ENCODE results near the gene SDCCAG8.

Gene SDCCAG8

GRCh38 chr1:243407284-243408018 lies 151.6 kb downstream of the SDCCAG8 start:
- H3K27ac ChIP-seq (ENCODE audit: extremely low read depth, low read depth, low read length): no peak overlapping the region
- CTCF ChIA-PET: no interaction called here
- H3K9me3 ChIP-seq (ENCODE audit: control insufficient read depth, insufficient read depth, low read depth, low read length): no peaks in the 10 kb centered on the region
- H3K4me3 ChIP-seq (ENCODE audit: low read depth, low read length): no peak overlapping the region
- no peaks in the 10 kb centered on the region for H3K36me3 ChIP-seq (ENCODE audit: control insufficient read depth in 2 of 2, insufficient read depth in 1 of 2, low read length in 2 of 2)
- POLR2A ChIA-PET: no interaction called here
- H3K4me1 ChIP-seq (ENCODE audit: control insufficient read depth, insufficient read depth, low read length): no peaks in the 10 kb centered on the region
- TF ChIP-seq ZNF394 (tag by site-specific recombination; IDR thresholded peaks at IDR 0.05; ENCODE audit: borderline replicate concordance) (no peak), PRDM1 (tag by site-specific recombination; IDR thresholded peaks at IDR 0.05) (0 out of 2 replicates have a peak, but pooled peaks have one; percentile 55), HOXA7 (CRISPR knock-in tag; IDR thresholded peaks at IDR 0.05; ENCODE audit: borderline replicate concordance) (no peak)
- TF ChIP-seq, protein P1, sequence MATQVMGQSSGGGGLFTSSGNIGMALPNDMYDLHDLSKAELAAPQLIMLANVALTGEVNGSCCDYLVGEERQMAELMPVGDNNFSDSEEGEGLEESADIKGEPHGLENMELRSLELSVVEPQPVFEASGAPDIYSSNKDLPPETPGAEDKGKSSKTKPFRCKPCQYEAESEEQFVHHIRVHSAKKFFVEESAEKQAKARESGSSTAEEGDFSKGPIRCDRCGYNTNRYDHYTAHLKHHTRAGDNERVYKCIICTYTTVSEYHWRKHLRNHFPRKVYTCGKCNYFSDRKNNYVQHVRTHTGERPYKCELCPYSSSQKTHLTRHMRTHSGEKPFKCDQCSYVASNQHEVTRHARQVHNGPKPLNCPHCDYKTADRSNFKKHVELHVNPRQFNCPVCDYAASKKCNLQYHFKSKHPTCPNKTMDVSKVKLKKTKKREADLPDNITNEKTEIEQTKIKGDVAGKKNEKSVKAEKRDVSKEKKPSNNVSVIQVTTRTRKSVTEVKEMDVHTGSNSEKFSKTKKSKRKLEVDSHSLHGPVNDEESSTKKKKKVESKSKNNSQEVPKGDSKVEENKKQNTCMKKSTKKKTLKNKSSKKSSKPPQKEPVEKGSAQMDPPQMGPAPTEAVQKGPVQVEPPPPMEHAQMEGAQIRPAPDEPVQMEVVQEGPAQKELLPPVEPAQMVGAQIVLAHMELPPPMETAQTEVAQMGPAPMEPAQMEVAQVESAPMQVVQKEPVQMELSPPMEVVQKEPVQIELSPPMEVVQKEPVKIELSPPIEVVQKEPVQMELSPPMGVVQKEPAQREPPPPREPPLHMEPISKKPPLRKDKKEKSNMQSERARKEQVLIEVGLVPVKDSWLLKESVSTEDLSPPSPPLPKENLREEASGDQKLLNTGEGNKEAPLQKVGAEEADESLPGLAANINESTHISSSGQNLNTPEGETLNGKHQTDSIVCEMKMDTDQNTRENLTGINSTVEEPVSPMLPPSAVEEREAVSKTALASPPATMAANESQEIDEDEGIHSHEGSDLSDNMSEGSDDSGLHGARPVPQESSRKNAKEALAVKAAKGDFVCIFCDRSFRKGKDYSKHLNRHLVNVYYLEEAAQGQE (tag by site-specific recombination; IDR thresholded peaks at IDR 0.05): no peak

GRCh38 chr1:243408479-243408878 lies 152.6 kb downstream of the SDCCAG8 start:
- H3K27ac ChIP-seq (ENCODE audit: extremely low read depth, low read depth, low read length): no peak overlapping the region
- H3K9me3 ChIP-seq (ENCODE audit: control insufficient read depth, insufficient read depth, low read depth, low read length): no peaks in the 10 kb centered on the region
- CTCF ChIA-PET: interaction anchor here (0.7 to 1.1 kb wide), 3 partner anchors 8 to 153 kb away, joined by 3 read pairs; no protein-coding TSS in a partner anchor
- no peaks in the 10 kb centered on the region for H3K36me3 ChIP-seq (ENCODE audit: control insufficient read depth in 2 of 2, insufficient read depth in 1 of 2, low read length in 2 of 2)
- no peak overlapping the region for H3K4me3 ChIP-seq (ENCODE audit: low read depth, low read length)
- POLR2A ChIA-PET: no interaction called here
- TF ChIP-seq ZNF548 (tag by site-specific recombination; IDR thresholded peaks at IDR 0.05): no peak
- TF ChIP-seq ZNF311 (tag by site-specific recombination; IDR thresholded peaks at IDR 0.05; ENCODE audit: borderline replicate concordance): no peak
- TF ChIP-seq ZNF174 (tag by site-specific recombination; IDR thresholded peaks at IDR 0.05): no peak
- TF ChIP-seq ZSCAN4 (tag by site-specific recombination; IDR thresholded peaks at IDR 0.05): no peak
- TF ChIP-seq ZNF155 (tag by site-specific recombination; IDR thresholded peaks at IDR 0.05): no peak
- TF ChIP-seq IKZF3 (tag by site-specific recombination; IDR thresholded peaks at IDR 0.05): no peak
- no peak for TF ChIP-seq ZNF48 (tag by site-specific recombination; IDR thresholded peaks at IDR 0.05)
- TF ChIP-seq MYNN (tag by site-specific recombination; IDR thresholded peaks at IDR 0.05; ENCODE audit: borderline replicate concordance): no peak
- no peak for TF ChIP-seq KLF7 (tag by site-specific recombination; IDR thresholded peaks at IDR 0.05; ENCODE audit: borderline replicate concordance)
- TF ChIP-seq ZNF777 (tag by site-specific recombination; IDR thresholded peaks at IDR 0.05; ENCODE audit: borderline replicate concordance): no peak
- no peak for TF ChIP-seq GLI2 (tag by site-specific recombination; IDR thresholded peaks at IDR 0.05; ENCODE audit: borderline replicate concordance, low read depth)
- no peaks in the 10 kb centered on the region for H3K4me1 ChIP-seq (ENCODE audit: control insufficient read depth, insufficient read depth, low read length)

DNA sequence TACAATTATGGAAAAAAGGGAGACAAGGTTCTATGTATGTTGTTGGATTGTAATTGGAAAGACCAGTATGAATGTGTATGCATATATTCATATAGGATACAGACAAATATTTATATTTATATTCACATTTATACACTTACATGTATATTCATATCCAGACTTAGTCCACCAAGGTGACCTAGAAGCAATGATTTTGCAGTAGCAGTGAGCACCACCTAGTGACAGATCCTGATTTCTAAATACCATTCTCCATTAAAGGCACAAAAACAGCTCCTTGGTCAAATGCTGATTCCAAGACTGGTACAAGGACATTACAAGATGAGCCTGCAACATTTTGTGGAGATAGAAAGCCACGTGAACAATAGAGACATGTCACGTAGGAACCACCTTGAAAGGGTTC lies 153.4 kb downstream of the SDCCAG8 start:
- no peak overlapping the region for H3K4me3 ChIP-seq (ENCODE audit: low read depth, low read length)
- ChIA-PET POLR2A (no interaction called here), CTCF (interaction anchor here (0.6 to 2.2 kb wide), 7 partner anchors 9 to 1422 kb away, joined by 3 to 17 read pairs (median 4); no protein-coding TSS in a partner anchor)
- no peak overlapping the region for H3K27ac ChIP-seq (ENCODE audit: extremely low read depth, low read depth, low read length)
- no peaks in the 10 kb centered on the region for H3K4me1 ChIP-seq (ENCODE audit: control insufficient read depth, insufficient read depth, low read length)
- H3K36me3 ChIP-seq (ENCODE audit: control insufficient read depth in 2 of 2, insufficient read depth in 1 of 2, low read length in 2 of 2): no peaks in the 10 kb centered on the region
- H3K9me3 ChIP-seq (ENCODE audit: control insufficient read depth, insufficient read depth, low read depth, low read length): no peaks in the 10 kb centered on the region
- TF ChIP-seq ZNF488 (tag by site-specific recombination; IDR thresholded peaks at IDR 0.05) (no peak), ZNF157 (tag by site-specific recombination; IDR thresholded peaks at IDR 0.05) (no peak), ZNF248 (tag by site-specific recombination; IDR thresholded peaks at IDR 0.05) (no peak), ZNF311 (tag by site-specific recombination; IDR thresholded peaks at IDR 0.05; ENCODE audit: borderline replicate concordance) (no peak), ZNF626 (tag by site-specific recombination; IDR thresholded peaks at IDR 0.05) (no peak), ZNF274 (IDR thresholded peaks at IDR 0.05; ENCODE audit: low read length) (no peak), ZNF274 (tag by site-specific recombination; IDR thresholded peaks at IDR 0.05; ENCODE audit: borderline replicate concordance) (no peak)
- TF ChIP-seq, protein P2, sequence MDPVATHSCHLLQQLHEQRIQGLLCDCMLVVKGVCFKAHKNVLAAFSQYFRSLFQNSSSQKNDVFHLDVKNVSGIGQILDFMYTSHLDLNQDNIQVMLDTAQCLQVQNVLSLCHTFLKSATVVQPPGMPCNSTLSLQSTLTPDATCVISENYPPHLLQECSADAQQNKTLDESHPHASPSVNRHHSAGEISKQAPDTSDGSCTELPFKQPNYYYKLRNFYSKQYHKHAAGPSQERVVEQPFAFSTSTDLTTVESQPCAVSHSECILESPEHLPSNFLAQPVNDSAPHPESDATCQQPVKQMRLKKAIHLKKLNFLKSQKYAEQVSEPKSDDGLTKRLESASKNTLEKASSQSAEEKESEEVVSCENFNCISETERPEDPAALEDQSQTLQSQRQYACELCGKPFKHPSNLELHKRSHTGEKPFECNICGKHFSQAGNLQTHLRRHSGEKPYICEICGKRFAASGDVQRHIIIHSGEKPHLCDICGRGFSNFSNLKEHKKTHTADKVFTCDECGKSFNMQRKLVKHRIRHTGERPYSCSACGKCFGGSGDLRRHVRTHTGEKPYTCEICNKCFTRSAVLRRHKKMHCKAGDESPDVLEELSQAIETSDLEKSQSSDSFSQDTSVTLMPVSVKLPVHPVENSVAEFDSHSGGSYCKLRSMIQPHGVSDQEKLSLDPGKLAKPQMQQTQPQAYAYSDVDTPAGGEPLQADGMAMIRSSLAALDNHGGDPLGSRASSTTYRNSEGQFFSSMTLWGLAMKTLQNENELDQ (tag by site-specific recombination; IDR thresholded peaks at IDR 0.05; ENCODE audit: low read depth): no peak

Measured in HEK293 (cell line).